ENCODE data around the gene PTPRM. TPM values are rescaled to one million over a fixed set of nuclear protein-coding genes. Genes with fewer than 3 reads are reported as not detected.

The PTPRM gene
- total RNA-seq, 1 experiment from 2014 or later: not detected

DNA sequence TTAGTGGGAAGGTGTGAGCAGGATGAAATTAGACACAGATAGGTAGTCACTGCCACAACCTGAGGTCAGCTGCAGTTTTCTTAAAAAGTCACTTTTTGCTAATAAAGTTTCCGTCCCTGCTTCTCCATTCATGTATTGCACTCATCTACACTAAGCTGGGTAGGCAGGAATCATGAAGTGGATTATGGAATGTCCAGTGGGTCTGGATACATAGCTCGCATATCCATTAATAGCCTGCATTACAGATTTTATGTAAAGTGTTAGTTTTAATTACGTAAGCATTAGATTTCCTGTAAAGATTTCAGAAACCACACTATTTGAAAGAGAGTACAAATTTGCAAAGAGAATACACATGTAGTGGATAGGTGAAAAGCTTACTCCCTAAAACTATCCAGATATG lies 30.4 kb downstream of the PTPRM start:
- TF ChIP-seq EZH2 (IDR thresholded peaks at IDR 0.05; ENCODE audit: borderline replicate concordance, low read depth, low read length, poor library complexity, severe bottlenecking): no peak
- TF ChIP-seq, protein P1, sequence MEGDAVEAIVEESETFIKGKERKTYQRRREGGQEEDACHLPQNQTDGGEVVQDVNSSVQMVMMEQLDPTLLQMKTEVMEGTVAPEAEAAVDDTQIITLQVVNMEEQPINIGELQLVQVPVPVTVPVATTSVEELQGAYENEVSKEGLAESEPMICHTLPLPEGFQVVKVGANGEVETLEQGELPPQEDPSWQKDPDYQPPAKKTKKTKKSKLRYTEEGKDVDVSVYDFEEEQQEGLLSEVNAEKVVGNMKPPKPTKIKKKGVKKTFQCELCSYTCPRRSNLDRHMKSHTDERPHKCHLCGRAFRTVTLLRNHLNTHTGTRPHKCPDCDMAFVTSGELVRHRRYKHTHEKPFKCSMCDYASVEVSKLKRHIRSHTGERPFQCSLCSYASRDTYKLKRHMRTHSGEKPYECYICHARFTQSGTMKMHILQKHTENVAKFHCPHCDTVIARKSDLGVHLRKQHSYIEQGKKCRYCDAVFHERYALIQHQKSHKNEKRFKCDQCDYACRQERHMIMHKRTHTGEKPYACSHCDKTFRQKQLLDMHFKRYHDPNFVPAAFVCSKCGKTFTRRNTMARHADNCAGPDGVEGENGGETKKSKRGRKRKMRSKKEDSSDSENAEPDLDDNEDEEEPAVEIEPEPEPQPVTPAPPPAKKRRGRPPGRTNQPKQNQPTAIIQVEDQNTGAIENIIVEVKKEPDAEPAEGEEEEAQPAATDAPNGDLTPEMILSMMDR (conservative IDR thresholded peaks at IDR 0.05; ENCODE audit: low read depth, low read length): no peak
- Histone ChIP-seq H3K27me3 (replicated peaks; ENCODE audit: insufficient read depth, low read depth, low read length, poor library complexity) (no peaks in the 10 kb centered on the region), H3K9me3 (ENCODE audit: low read depth, low read length, poor library complexity, severe bottlenecking) (peaks cover 24% of the 10 kb centered on the region), H3K4me3 (ENCODE audit: low read depth, low read length, poor library complexity, severe bottlenecking) (no peak overlapping the region), H3K27ac (ENCODE audit: low read depth, low read length, poor library complexity, severe bottlenecking) (no peak overlapping the region), H3K36me3 (ENCODE audit: insufficient read depth, low read length, poor library complexity, severe bottlenecking) (no peaks in the 10 kb centered on the region), H3K4me1 (ENCODE audit: insufficient read depth, low read length, poor library complexity, severe bottlenecking) (no peaks in the 10 kb centered on the region)
- ChIA-PET POLR2A (ENCODE audit: low non-redundant PET) (no interaction called here), CTCF (no interaction called here)
- no TSS peak for BruUV-seq (replicated peaks)
- no peak for DNase-seq (ENCODE audit: low spot score)
- intact Hi-C loops (cut with micrococcal nuclease; ENCODE audit: unreplicated experiment): no loop called here

DNA sequence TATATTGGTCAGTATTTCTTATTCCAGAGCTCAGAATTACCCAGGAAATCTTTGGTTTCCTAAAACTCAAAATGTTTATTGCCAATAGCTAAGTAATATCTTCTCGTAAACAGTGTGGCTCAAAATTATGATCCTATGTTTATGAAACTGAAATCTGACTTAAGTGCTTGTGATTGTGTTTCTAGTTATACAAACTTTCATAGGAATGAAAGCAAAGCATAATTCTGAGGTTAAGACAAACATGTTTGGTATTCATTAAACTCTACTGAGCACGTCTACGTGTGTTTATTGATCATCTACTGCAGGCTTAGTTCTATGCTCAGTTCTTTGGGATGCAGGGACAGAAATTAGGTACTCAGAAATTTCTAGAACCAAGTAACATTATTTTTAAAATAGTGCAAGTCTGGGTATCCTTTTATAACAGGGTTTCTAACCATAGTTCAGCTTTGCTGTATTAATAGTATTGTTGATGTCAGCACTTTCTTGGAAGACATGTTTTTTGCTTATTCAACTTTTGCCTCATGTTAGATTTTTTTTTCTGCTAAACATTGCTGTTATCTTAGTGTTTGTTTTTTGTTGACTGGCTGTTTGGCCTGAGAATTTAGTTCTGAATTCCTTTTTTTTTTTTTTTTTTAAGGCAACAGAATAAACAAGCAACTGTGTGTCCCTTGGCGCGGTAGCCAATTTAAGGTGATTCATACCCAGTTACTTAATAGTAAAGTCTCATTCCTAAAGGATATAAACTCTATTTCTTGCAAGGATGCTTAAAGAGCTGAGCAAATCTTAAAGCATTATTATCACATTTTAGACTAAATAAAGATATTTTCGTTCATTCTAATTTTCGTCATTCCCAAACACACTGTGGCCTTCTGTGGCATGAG lies 31.3 kb downstream of the PTPRM start:
- no peaks in the 10 kb centered on the region for H3K4me1 ChIP-seq (ENCODE audit: insufficient read depth, low read length, poor library complexity, severe bottlenecking)
- H3K36me3 ChIP-seq (ENCODE audit: insufficient read depth, low read length, poor library complexity, severe bottlenecking): no peaks in the 10 kb centered on the region
- CTCF ChIA-PET: no interaction called here
- no peak overlapping the region for H3K4me3 ChIP-seq (ENCODE audit: low read depth, low read length, poor library complexity, severe bottlenecking)
- intact Hi-C loops (cut with micrococcal nuclease; ENCODE audit: unreplicated experiment): no loop called here
- TF ChIP-seq, protein P1 (conservative IDR thresholded peaks at IDR 0.05; ENCODE audit: low read depth, low read length): no peak
- TF ChIP-seq EZH2 (IDR thresholded peaks at IDR 0.05; ENCODE audit: borderline replicate concordance, low read depth, low read length, poor library complexity, severe bottlenecking): no peak
- H3K9me3 ChIP-seq (ENCODE audit: low read depth, low read length, poor library complexity, severe bottlenecking): peaks cover 24% of the 10 kb centered on the region
- POLR2A ChIA-PET (ENCODE audit: low non-redundant PET): no interaction called here
- DNase-seq (ENCODE audit: low spot score): no peak
- H3K27ac ChIP-seq (ENCODE audit: low read depth, low read length, poor library complexity, severe bottlenecking): no peak overlapping the region
- H3K27me3 ChIP-seq (replicated peaks; ENCODE audit: insufficient read depth, low read depth, low read length, poor library complexity): no peaks in the 10 kb centered on the region
- BruUV-seq (replicated peaks): no TSS peak

DNA sequence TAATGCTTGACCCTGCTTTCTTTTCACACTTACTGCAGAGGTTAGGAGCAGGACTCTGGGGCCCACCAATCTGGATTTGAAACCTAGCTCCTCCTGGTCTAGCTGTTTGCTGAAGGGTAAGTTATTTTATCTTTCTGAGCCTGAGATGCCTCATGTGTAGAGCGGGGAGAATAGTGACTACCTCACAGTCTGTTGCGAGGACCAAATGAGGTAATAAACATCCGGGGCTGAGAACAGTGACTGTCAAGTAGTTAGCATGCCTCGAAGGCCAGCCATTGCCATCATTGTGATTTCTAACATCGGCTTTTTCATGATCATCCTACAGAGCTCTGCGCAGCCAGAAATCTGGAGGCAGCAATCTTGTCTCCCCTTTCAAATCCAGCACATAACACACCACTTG lies 32.9 kb downstream of the PTPRM start:
- H3K4me3 ChIP-seq (ENCODE audit: low read depth, low read length, poor library complexity, severe bottlenecking): no peak overlapping the region
- H3K36me3 ChIP-seq (ENCODE audit: insufficient read depth, low read length, poor library complexity, severe bottlenecking): no peaks in the 10 kb centered on the region
- no peaks in the 10 kb centered on the region for H3K27me3 ChIP-seq (replicated peaks; ENCODE audit: insufficient read depth, low read depth, low read length, poor library complexity)
- H3K4me1 ChIP-seq (ENCODE audit: insufficient read depth, low read length, poor library complexity, severe bottlenecking): no peaks in the 10 kb centered on the region
- CTCF ChIA-PET: no interaction called here
- DNase-seq (ENCODE audit: low spot score): no peak
- TF ChIP-seq, protein P1 (conservative IDR thresholded peaks at IDR 0.05; ENCODE audit: low read depth, low read length): no peak
- TF ChIP-seq EZH2 (IDR thresholded peaks at IDR 0.05; ENCODE audit: borderline replicate concordance, low read depth, low read length, poor library complexity, severe bottlenecking): no peak
- no peak overlapping the region for H3K27ac ChIP-seq (ENCODE audit: low read depth, low read length, poor library complexity, severe bottlenecking)
- POLR2A ChIA-PET (ENCODE audit: low non-redundant PET): no interaction called here
- intact Hi-C loops (cut with micrococcal nuclease; ENCODE audit: unreplicated experiment): no loop called here
- peaks cover 24% of the 10 kb centered on the region for H3K9me3 ChIP-seq (ENCODE audit: low read depth, low read length, poor library complexity, severe bottlenecking)
- BruUV-seq (replicated peaks): no TSS peak
